Fibroblast of skin of right quadriceps (primary cell): ENCODE measurements around the gene PCDH9.
"Not testable (repeated sequence)": the region's sequence is repeated elsewhere in the genome, so short reads cannot be mapped to it uniquely, and the experiment has no call there.

Experiments used
- DNase-seq: peaks from one replicate; pipeline ENCODE4 v3.0.0-alpha.2; 2013

Gene PCDH9

DNA sequence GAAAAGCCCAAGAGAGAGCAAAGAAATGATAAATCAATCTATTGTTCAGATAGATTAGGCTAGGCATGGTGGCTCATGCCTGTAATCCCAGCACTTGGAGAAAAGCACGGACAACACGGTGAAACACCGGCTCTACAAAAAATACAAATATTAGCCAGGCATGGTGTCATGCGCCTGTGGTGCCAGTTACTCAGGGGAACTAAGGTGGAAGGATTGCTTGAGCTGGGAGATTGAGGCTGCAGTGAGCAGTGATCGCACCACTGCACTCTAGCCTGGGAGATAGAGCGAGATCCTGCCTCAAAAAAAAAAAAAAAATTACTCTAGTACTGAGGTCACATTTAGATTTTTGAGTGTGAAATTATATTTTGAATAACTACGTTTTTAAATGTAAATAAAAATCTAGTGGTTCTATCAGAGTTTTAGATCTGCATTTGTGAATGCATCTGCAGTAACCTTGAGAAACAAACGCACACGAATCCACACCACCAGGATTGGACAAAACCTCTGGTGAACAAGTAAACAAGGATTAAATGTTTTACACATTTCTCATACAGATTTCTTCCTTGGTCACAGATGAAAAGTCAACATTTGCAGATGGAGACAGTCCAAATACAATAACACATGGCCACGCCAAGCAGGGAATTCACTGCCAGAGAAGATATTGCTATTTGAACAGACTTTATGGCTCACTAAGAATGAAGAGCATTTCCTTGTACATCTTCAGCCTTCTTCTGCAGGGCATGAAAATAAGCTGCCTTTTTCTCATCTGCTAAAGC lies 917.6 kb downstream of the PCDH9 start:
- peak; percentile 75 for DNase-seq

DNA sequence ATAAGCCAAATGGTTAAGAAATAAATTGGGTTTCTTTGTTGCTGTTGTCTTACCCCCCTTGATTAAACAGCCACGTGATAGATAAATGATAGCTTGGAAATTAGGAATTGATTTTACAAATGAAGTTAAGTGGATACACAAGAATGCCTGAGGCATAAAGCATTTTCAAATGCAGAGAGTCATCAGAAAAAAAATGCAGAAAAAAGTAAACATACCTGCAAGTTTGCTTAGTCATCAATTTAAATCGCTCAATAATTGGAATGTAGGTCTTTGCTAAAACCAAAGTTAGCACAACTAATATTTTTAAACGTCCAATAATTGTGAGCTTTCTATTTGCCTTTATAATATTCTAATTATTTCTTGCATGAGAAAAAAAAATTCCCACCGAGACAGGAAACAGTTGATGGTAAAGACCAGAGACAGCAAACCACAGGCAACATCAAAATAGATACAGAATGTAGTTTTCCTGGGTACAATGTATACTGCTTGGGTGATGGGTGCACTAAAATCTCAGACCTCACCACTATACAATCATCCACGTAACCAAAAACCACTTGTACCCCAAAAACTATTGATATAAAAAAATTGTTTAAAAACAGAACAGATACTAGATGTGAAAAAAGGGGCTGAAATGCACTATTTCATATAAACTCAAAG lies 924.0 kb downstream of the PCDH9 start:
- no peak for DNase-seq

DNA sequence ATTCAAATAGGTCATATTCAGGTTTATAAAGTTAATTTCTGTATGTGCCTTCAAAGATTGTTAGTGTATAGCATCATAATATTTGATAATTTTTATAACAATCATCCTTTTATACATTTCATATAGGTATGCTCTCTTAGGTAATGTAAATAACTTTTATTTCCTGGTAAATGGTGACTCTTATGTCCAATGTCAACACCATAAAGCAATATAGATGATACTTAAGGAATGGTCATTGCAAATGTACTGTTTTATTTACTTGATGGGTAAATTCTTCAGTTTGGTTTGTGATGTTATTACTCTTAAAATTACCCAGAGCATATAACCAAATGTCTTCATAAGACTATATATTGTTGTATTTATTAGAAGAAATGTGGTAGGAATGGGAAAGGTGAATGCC lies 928.7 kb downstream of the PCDH9 start:
- no peak for DNase-seq

DNA sequence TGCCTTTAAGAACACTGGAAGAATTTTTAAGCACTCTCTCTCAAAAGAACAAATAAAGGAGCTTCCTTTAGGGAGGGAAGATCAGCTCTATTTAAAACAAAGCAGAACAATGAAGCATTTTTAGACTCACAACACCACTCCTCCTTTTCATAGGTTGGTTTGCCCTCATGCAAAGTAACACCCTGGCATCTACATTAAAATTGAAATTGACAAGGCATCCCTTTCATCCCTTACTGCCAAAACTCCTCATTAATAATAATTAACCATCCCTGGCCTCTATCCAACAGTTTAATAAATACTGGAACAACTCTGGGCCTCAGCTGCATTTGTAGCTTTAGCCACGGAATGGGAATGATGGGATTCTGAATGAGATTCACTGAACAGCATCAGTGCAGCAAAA lies 929.1 kb downstream of the PCDH9 start:
- no peak for DNase-seq

DNA sequence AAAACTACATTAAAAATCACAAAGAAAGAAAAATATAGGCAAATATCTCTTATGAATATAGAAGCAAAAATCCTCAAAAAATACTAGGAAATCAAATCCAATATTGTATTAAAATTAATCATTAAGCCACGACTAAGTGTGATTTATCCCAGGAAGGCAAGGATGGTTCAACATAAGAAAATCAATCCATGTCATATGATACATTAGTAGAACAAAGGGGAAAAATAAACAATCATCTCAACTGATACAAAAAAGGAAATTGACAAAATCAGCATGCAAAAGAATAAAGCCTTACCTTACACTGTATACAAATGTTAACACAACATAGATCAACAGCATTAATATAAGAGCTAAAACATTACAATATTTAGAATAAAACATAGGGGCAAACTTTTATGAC lies 933.3 kb downstream of the PCDH9 start:
- no peak for DNase-seq

DNA sequence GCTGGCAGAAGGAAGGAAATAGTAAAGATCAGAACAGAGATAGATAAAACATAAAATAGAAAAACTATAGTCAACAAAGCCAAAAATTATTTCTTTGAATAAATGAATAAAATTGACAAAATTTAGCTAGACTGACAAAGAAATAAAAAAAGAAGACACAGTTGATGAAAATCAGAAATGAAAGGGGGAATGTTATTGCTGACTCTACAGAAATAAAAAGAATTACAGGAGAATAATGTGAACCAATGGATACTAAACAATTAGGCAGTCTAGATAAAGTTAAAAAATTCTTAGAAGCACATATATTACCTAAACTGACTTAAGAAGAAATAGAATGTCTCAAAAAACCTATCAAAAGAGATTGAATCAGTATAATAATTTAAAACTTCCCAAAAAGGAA lies 933.8 kb downstream of the PCDH9 start:
- DNase-seq, result no peak

DNA sequence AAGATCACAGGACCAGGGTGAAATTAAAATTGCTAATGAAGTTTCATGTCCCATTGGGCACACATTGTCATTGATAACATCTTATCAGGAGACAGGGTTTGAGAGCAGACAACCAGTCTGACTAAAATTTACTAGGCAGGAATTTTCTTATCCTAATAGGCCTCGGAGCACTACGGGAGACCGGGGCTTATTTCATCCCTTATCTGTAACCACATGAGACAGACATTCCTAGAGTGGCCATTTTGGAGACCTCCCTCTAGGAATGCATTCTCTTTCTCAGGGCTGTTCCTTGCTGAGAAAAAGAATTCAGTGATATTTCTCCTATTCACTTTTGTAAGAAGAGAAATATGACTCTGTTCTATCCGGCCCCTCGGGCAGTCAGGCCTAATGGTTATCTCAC lies 943.3 kb downstream of the PCDH9 start:
- not testable (repeated sequence) for DNase-seq

DNA sequence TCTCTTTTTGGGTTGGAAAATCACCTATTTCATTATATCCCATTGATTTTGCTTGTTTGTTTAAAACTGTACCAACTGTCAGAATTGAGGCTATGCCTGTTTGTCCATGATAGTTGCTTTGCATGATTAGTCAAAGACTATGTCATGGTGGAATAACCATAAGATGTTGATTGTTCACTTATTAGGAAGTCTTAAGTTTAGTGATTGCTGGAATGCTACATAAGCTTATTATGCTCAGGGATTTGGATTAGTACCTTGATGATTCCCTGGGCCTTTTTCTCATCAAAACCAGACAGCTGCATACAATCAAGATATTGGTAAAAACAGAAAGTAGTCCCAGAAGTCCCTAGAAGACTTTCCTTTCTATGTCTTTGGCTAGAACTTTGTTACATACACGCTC lies 954.7 kb downstream of the PCDH9 start:
- no peak for DNase-seq

DNA sequence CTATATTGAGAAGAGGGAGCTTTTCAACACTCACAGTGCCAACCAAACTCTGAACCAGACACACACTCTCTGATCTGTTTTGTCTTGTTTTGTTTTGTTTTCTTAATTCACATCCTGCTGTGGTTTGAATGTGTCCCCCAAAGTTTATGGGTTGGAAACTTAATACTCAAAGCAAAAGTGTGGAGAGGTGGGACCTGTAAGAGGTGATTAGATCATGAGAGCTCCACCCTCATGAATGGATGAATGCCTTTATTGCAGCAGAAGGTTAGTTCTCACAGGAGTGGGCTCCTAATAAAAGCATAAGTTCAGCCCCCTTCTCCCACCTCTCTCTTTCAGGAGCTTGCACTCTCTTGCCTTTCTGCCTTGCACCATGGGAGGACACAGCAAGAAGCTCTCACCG lies 957.1 kb downstream of the PCDH9 start:
- DNase-seq, result no peak

DNA sequence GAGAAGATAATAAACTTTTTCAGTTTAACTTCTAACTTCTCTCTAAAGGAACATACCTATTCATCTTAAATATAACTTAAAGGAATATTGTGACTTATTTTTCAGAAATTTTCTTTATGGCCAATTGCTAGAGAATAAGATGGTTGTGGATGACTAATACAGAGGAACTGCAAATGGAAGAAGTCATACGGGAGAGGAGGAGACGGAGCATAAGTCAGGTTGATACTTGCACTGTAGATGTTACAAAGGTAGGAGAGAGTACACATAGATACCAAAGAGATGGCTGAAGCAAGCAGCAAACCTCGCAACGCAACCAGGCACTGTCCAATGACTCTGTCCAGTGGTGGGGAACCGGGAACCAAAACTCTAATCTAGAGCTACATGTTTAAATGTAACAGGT lies 963.4 kb downstream of the PCDH9 start:
- DNase-seq, result no peak

DNA sequence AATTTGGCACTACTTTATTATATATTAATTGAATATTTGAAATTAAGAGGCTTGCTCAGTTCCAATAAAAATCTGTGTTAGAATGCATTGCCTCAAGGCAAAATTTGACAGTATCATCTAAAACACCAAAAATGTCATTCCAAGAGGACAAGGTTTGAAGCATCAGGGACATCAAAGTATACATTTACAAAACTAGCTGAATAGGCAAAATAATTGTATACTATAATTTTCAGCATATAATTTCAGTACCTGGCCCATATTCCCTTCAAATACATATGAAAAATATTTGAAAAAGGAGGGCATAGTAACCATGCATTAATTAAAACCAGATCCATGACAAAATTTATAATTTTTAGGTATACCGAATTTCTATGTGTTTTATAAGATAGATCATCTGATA lies 963.8 kb downstream of the PCDH9 start:
- no peak for DNase-seq

DNA sequence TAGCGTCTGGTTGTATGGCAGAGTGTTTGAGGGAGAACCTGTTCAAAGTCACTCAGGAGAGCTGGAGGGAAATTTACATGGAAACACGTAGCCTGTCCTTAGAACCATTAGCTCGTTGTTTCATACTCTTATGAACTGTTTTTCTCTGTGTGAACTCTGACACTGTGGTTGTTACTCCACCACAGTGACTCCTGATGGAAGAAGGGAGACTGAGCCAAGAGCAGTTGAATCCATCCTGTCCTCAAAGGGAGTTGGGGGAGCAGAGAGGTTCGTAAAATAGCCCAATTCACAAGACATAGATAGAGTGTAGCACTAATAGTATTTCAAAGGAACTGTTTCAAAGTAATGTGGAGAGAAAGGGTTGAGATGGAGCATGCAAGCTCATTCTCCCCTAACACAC lies 964.8 kb downstream of the PCDH9 start:
- DNase-seq, result no peak

DNA sequence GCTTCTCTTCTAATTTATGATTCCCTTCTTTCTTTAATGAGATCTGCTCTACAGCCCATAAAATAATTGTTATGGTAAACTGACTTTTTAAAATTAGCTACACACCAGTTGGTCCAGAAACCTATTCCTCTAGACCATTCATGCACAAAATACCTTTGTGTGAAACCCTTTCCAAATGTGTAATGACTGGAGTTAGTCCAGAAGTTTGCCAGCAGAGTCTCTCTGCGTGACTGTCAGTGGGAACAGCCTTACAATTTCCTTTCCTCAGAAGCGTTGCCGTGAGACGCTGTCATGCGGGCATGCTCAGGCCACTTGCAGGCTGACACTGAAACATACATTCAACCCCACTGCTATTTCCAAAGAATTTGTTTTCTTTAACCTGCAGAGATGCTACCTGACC lies 965.2 kb downstream of the PCDH9 start:
- no peak for DNase-seq

DNA sequence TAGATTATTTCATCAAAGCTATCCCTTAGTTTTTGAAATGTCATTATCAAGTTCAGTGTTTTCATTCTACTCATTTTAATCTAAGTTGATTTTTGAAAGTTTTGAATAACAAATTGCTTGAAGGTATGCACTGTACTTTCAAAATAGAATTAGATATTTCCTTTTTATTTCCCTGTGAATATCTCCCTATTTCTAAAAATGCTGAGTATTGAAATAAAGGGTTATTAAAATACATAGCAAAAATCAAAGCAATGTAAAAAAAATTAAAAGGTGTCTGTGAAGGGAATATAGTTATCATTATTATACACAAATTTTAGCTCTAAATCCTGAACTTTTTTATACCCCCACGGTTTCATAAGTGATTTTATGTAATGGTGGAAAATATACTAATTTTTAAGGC lies 967.8 kb downstream of the PCDH9 start:
- DNase-seq, result no peak

DNA sequence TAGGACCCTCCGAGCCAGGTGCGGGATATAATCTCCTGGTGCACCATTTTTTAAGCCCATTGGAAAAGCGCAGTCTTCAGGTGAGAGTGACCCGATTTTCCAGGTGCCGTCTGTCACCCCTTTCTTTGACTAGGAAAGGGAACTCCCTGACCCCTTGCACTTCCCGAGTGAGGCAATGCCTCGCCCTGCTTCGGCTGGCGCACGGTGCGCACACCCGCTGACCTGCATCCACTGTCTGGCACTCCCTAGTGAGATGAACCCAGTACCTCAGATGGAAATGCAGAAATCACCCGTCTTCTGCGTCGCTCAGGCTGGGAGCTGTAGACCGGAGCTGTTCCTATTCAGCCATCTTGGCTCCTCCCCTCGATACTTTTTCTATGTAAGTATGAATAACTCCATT lies 970.7 kb downstream of the PCDH9 start:
- not testable (repeated sequence) for DNase-seq
